Activated T-cell treated with anti-CD3 and anti-CD28 coated beads, Interleukin-2, amount 50 U/mL, for 72 hours (primary cell): Measurements from ENCODE around the gene MYO5A. TPM values are rescaled to one million over a fixed set of nuclear protein-coding genes. Genes with fewer than 3 reads are reported as not detected.
"Not testable (repeated sequence)": the region's sequence is repeated elsewhere in the genome, so short reads cannot be mapped to it uniquely, and the experiment has no call there.

Source experiments
- ATAC-seq, 2 donors: fragments of 150-1000 bp; cut with Tn5 transposase; replicated peaks in 1 of 2; 2 replicates each; pipeline ENCODE4 v1.10.0; 2021; ENCODE audit warnings: moderate library complexity in 2 of 2, mild to moderate bottlenecking in 1 of 2
- DNase-seq, 2 donors: peaks; one replicate each; pipeline ENCODE4 v3.0.0; 2021 to 2022; ENCODE audit warnings: mixed read lengths in 1 of 2
- H3K27ac Mint-ChIP-seq: one replicate; pipeline ENCODE4 v1.8.0; 2022; ENCODE audit warnings: mild to moderate bottlenecking, moderate library complexity, mixed read lengths
- H3K27me3 Mint-ChIP-seq: one replicate; pipeline ENCODE4 v1.8.0; 2022; ENCODE audit warnings: low read depth, mixed read lengths
- H3K36me3 Mint-ChIP-seq, 2 donors: one replicate each; pipeline ENCODE4 v1.8.0; 2022; ENCODE audit warnings: mixed read lengths in 2 of 2, mild to moderate bottlenecking in 1 of 2; ENCODE audit not compliant: insufficient read depth in 2 of 2
- H3K4me1 Mint-ChIP-seq: one replicate; pipeline ENCODE4 v1.8.0; 2022; ENCODE audit warnings: low read depth, mixed read lengths
- H3K4me3 Mint-ChIP-seq, 2 donors: one replicate each; pipeline ENCODE4 v1.8.0; 2022; ENCODE audit warnings: mild to moderate bottlenecking in 2 of 2, mixed read lengths in 2 of 2, moderate library complexity in 2 of 2
- H3K9me3 Mint-ChIP-seq, 2 donors: one replicate each; pipeline ENCODE4 v1.8.0; 2022; ENCODE audit warnings: mixed read lengths in 2 of 2
- total RNA-seq, 2 donors: library from RNA; stranded (reverse); gene quantifications; one replicate each; pipeline ENCODE4 v1.2.3, GENCODE V29; 2022

Gene MYO5A
- total RNA-seq, 2 donors from 2014 or later = 29.6 to 37.2 TPM

GRCh38 chr15:52285941-52286340, 242.7 kb downstream of the MYO5A start:
- not testable (repeated sequence) for H3K4me3 Mint-ChIP-seq, H3K27ac Mint-ChIP-seq, DNase-seq, ATAC-seq, H3K27me3 Mint-ChIP-seq, H3K9me3 Mint-ChIP-seq, H3K36me3 Mint-ChIP-seq
- H3K4me1 Mint-ChIP-seq = peaks cover 19% of the 10 kb centered on the region

- Mint-ChIP-seq H3K4me1 (peaks cover 9% of the 10 kb centered on the region), H3K27ac (no peak overlapping the region), H3K27me3 (no peaks in the 10 kb centered on the region), H3K36me3 (no peaks in the 10 kb centered on the region), H3K9me3 (no peaks in the 10 kb centered on the region), H3K4me3 (no peak overlapping the region)
- peak in 1 of 2 donors; percentile 16 for DNase-seq
- peak; percentile 73 to 94 for ATAC-seq
Measured at GRCh38 chr15:52284164-52284563, 244.5 kb downstream of the MYO5A start.

- no peaks in the 10 kb centered on the region for H3K9me3 Mint-ChIP-seq
- peaks cover 9% of the 10 kb centered on the region for H3K4me1 Mint-ChIP-seq
- no peaks in the 10 kb centered on the region for H3K27me3 Mint-ChIP-seq
- ATAC-seq = no peak
- H3K27ac Mint-ChIP-seq = no peak overlapping the region
- H3K36me3 Mint-ChIP-seq = no peaks in the 10 kb centered on the region
- no peak overlapping the region for H3K4me3 Mint-ChIP-seq
- DNase-seq = no peak
Measured at GRCh38 chr15:52283281-52283680, 245.4 kb downstream of the MYO5A start.

- Mint-ChIP-seq H3K36me3 (no peaks in the 10 kb centered on the region), H3K4me3 (no peak overlapping the region), H3K27ac (no peak overlapping the region), H3K27me3 (no peaks in the 10 kb centered on the region), H3K9me3 (no peaks in the 10 kb centered on the region), H3K4me1 (peaks cover 9% of the 10 kb centered on the region)
- ATAC-seq = no peak
- no peak for DNase-seq
Measured at GRCh38 chr15:52282418-52282817, 246.3 kb downstream of the MYO5A start.

- Mint-ChIP-seq H3K27ac (no peak overlapping the region), H3K9me3 (no peaks in the 10 kb centered on the region), H3K4me3 (no peak overlapping the region), H3K27me3 (no peaks in the 10 kb centered on the region), H3K36me3 (no peaks in the 10 kb centered on the region), H3K4me1 (peaks cover 9% of the 10 kb centered on the region)
- ATAC-seq (no peak), DNase-seq (no peak)
Measured at GRCh38 chr15:52281085-52282035, 247.3 kb downstream of the MYO5A start.

GRCh38 chr15:52280326-52281084, 248.2 kb downstream of the MYO5A start:
- Mint-ChIP-seq H3K4me1 (peaks cover 9% of the 10 kb centered on the region), H3K9me3 (no peaks in the 10 kb centered on the region), H3K27me3 (no peaks in the 10 kb centered on the region), H3K4me3 (no peak overlapping the region), H3K36me3 (no peaks in the 10 kb centered on the region), H3K27ac (no peak overlapping the region)
- ATAC-seq = no peak
- no peak for DNase-seq

GRCh38 chr15:52278636-52279367, 249.9 kb downstream of the MYO5A start:
- H3K9me3 Mint-ChIP-seq = no peaks in the 10 kb centered on the region
- DNase-seq (no peak), ATAC-seq (no peak)
- H3K36me3 Mint-ChIP-seq = no peaks in the 10 kb centered on the region
- no peaks in the 10 kb centered on the region for H3K27me3 Mint-ChIP-seq
- H3K4me1 Mint-ChIP-seq = peaks cover under 1% of the 10 kb centered on the region
- no peak overlapping the region for H3K27ac Mint-ChIP-seq
- H3K4me3 Mint-ChIP-seq = no peak overlapping the region

GRCh38 chr15:52278135-52278534, 250.5 kb downstream of the MYO5A start:
- H3K27ac Mint-ChIP-seq = no peak overlapping the region
- no peaks in the 10 kb centered on the region for H3K36me3 Mint-ChIP-seq
- DNase-seq = no peak
- no peak overlapping the region for H3K4me3 Mint-ChIP-seq
- no peaks in the 10 kb centered on the region for H3K4me1 Mint-ChIP-seq
- ATAC-seq = no peak
- H3K27me3 Mint-ChIP-seq = no peaks in the 10 kb centered on the region
- no peaks in the 10 kb centered on the region for H3K9me3 Mint-ChIP-seq

- no peaks in the 10 kb centered on the region for H3K4me1 Mint-ChIP-seq
- ATAC-seq (no peak), DNase-seq (no peak)
- no peaks in the 10 kb centered on the region for H3K27me3 Mint-ChIP-seq
- H3K27ac Mint-ChIP-seq = no peak overlapping the region
- H3K36me3 Mint-ChIP-seq = no peaks in the 10 kb centered on the region
- no peaks in the 10 kb centered on the region for H3K9me3 Mint-ChIP-seq
- H3K4me3 Mint-ChIP-seq = no peak overlapping the region
Measured at GRCh38 chr15:52277575-52277974, 251.1 kb downstream of the MYO5A start.

- H3K27me3 Mint-ChIP-seq = no peaks in the 10 kb centered on the region
- no peak for DNase-seq
- H3K4me3 Mint-ChIP-seq = no peak overlapping the region
- H3K9me3 Mint-ChIP-seq = no peaks in the 10 kb centered on the region
- ATAC-seq = no peak
- H3K27ac Mint-ChIP-seq = no peak overlapping the region
- no peaks in the 10 kb centered on the region for H3K4me1 Mint-ChIP-seq
- H3K36me3 Mint-ChIP-seq = no peaks in the 10 kb centered on the region
Measured at GRCh38 chr15:52276256-52276770, 252.4 kb downstream of the MYO5A start.

GRCh38 chr15:52263563-52264282, 265.0 kb downstream of the MYO5A start:
- H3K9me3 Mint-ChIP-seq = no peaks in the 10 kb centered on the region
- no peaks in the 10 kb centered on the region for H3K27me3 Mint-ChIP-seq
- DNase-seq = no peak
- H3K4me3 Mint-ChIP-seq = peak overlapping the region; percentile 7 to 58
- no peaks in the 10 kb centered on the region for H3K36me3 Mint-ChIP-seq
- no peak for ATAC-seq
- no peak overlapping the region for H3K27ac Mint-ChIP-seq
- peaks cover 45% of the 10 kb centered on the region for H3K4me1 Mint-ChIP-seq

- no peaks in the 10 kb centered on the region for H3K27me3 Mint-ChIP-seq
- H3K4me3 Mint-ChIP-seq = peak overlapping the region; percentile 58 to 71
- peaks cover 45% of the 10 kb centered on the region for H3K4me1 Mint-ChIP-seq
- no peaks in the 10 kb centered on the region for H3K36me3 Mint-ChIP-seq
- ATAC-seq (no peak), DNase-seq (no peak)
- peak overlapping the region; percentile 93 for H3K27ac Mint-ChIP-seq
- H3K9me3 Mint-ChIP-seq = no peaks in the 10 kb centered on the region
Measured at GRCh38 chr15:52262364-52262763, 266.3 kb downstream of the MYO5A start.
